GM21390 (cell line): ENCODE results near the gene IGFL4.

Source experiments
- ATAC-seq: cut with Tn5 transposase; IDR thresholded peaks from one replicate; pipeline ENCODE4 v1.9.1; 2021; ENCODE audit not compliant: unreplicated experiment

Gene IGFL4

GRCh38 chr19:46022061-46022430 is 18.8 kb downstream of the IGFL4 start:
- ATAC-seq = no peak

DNA sequence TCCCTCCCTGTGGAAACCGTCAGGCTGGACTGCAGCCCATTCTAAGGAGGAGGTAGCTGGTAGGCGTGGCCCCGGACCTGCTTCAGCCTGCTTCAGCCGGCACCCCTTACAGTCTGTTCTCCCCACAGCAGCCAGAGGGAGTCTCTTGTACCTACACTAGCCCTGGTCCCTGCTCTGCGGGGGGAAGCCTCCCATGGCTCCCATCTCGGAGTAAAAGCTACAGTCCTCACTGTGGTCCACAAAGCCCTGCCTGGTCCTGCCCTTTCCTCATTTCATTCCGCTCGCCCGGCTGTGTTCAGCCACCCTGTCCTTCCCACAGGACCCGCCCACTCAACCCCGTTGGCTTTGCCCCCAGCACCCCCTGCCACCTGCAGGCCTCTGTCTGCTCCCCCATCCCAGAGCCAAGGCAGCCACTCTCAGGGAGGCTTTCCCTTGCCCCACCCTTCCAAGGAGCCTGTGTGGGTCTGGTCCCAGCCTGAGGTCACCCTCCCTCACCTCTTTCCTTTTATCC is 19.2 kb downstream of the IGFL4 start:
- no peak for ATAC-seq

DNA sequence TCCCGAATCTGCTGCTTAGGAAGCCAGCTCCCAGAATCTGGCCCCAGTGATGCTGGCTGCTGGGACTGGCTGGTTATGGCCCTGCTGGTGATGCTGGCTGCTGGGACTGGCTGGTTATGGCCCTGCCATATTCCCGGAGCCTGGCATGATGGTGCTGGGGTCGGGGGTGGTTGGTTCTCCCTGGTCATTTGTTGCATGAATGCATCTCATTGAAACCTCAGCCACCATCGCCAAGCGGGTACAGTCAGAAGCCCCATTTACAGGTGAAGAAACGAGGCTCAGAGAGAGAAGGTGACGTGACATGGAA is 20.0 kb downstream of the IGFL4 start:
- ATAC-seq = no peak

DNA sequence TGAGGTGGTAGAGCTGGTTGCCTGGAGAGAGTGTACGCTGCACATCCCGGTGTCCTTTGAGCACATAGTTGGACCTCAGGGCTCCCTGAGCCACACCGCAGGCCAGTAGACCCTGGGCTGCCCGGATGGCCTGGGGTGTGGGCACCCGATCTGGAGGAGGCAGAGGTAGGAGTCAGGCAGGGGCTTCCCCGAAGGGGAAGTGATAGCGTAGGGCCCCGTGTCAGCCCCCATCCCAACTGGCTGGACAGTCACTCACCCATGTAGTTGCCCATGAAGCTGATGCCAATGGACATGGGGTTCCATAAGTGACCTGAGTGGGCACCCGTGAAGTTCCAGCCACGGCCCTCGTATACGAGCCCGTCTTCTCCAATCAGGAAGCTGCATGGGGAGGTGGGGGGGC is 21.5 kb downstream of the IGFL4 start:
- ATAC-seq = no peak

DNA sequence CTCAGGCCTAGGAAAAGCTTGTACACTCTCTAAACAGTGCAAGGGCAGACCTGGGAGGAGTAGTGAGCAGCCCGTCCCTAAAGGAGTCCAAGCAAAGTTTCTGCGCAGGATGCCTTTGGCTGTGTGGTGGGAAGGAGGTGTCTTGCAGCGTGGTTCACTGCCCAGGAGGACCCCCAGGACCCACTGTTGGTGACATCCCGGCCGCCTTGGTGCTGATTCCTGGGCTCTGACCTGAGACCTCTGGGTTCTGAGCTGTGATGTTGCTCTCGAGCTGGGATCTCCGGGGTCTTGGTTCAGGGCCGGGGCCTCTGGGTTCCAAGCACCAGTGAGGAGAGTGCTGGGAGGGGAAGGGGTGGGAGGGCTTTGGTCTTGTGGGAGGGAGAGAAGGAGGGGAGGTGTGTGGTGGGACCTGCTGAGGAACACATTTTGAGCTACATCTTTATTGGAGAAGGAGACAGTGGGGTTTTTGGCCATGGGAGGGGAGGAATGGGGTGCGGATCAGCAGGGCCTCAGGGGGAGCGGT is 22.0 kb downstream of the IGFL4 start:
- ATAC-seq = no peak

DNA sequence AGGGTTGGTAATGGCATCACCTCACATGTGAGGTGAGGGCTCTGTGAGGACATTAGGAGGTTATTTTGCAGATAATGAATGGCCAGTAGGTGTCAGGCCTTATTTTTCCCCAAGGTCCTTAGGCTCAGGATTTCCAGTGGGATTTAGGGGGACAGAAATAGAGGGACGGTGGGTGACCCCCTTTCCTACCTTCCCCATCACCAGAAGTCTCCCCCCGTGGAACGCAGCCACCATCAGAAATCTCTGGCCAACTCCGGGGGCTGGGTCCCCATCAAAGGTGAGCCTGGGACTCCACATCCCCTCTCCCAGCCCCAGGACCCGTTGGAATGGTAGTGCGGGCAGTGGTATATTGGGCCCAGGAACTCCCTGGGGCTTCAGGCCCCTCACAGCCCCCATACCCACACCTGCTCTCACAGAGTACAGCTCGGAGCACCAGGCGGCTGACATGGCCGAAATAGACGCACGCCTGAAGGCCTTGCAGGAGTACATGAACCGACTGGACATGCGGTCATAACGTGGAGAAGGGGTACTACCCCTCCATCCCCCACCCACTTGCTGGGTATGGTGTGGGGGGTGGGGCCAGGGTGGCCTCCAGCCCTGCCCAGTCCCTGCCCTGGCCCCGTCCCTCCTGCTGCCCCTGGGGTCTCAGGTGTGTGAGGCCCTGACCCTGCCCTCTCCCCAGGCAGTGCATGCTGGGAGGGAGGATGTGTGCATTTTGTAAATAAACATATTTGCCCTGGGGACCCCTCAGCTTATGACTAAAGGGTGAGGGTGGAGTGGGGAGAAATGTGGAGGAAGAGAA is 22.7 kb downstream of the IGFL4 start:
- ATAC-seq = no peak

GRCh38 chr19:46017095-46017429 is 23.7 kb downstream of the IGFL4 start:
- ATAC-seq = no peak

DNA sequence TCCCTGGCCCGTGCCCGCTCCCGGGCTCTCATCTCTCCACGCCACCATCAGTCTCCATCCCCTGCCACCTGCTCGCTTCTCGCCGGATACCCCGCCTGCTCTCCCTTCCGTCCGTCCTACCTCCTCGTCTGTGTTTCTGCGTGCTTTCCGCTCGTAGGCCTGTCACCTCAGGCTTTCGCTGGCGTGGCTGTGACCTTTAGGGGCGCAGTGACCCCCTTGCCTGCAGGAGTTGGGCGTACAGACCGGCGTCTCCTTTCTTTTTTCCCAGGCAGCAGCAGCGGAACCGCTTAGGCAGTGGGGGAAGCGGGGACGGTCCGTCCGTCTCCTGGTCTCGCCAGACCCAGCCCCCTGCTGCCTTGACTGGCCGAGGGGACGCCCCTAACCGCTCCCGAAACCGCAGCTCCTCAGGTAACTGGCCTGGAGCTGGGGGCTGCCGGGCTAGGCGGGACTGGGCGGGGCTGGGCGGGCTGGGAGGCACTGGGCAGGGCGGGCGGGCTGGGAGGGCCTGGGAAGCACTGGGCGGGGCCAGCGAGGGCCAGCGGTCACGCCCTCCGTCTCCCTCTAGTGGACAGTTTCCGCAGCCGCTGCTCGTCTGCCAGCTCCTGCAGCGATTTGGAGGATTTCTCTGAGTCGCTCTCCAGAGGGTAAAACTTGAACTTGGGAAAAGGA is 24.2 kb downstream of the IGFL4 start:
- ATAC-seq = no peak

DNA sequence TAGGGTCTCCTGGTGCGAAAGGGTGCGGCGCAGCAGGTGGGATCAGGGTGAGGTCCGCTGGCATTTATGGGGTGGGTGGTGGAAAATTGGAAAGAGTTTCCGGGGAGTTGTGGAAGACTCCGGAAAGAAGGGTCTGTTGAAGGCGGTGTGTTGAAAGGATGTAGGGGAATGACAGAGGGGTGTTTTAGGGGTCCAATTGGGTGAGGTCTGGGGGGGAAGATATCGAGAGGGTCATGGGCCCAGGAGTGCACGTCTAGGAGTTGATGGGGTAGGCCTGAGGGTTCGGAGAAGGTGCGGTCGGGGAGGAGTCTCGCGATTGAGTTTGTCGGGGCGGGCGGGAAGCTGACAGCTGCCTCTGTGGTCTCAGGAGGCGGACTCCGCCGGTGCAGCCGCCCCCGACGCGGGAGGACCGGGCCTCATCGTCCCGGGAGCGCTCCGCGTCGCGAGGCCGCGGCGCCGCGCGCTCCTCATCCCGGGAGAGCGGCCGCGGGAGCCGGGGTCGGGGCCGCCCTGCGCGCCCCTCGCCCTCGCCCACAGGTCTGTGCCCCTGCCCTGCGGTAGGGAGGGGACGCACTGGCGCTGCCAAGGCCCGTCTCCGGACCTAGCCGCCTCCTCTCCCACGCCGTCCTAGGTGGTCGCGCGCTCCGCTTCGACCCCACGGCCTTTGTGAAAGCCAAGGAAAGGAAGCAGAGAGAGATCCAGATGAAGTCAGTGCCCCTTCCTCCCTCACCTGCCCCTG is 24.9 kb downstream of the IGFL4 start:
- ATAC-seq = no peak

DNA sequence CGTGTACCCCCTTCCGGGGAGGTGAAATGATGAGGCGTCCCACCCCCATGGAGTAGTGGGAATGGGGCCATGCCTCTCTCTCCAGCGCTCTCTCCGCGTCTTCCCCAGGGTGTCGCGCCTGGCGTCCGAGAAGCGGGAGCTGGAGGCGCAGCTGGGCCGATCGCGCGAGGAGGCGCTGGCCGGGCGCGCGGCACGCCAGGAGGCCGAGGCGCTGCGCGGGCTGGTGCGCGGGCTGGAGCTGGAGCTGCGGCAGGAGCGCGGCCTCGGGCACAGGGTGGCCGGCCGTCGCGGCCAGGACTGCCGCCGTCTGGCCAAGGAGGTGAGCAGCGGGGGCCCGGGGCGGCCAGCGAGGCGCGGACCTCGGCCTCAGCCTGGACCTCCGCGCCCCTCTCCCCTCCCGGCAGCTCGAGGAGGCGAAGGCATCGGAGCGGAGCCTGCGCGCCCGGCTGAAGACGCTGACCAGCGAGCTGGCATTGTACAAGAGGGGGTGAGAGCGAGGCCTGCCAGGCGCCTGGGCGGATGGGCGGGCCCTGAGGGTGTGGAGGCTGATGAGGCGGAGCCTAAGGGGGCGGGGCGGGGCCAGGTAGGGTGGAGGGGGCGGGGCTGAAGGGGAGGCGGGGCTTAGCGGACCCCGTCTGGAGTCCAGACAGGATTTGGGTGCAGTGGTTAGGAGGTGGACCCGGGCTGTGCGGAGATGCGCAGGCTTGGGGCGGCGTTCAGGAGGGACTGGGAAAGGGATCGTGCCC is 25.7 kb downstream of the IGFL4 start:
- ATAC-seq = no peak

DNA sequence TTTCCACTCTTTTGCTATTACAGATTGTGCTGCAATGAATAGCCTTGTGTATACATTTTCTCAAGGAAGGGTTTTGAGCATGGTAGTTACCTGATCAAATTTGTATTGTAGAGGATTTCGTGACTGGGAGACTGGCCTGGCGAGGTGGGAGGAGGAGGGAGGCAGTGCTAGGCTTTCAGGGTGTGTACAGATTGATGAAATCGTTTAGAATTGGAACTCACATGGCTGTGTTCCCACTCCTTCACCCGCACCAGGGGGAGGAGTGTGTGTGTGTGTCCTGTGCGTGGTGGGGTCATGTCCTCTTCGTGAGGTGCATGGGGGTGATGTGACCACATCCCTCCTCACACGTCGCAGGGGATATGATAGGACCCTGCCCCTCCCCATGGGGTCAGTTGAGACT is 26.3 kb downstream of the IGFL4 start:
- no peak for ATAC-seq

DNA sequence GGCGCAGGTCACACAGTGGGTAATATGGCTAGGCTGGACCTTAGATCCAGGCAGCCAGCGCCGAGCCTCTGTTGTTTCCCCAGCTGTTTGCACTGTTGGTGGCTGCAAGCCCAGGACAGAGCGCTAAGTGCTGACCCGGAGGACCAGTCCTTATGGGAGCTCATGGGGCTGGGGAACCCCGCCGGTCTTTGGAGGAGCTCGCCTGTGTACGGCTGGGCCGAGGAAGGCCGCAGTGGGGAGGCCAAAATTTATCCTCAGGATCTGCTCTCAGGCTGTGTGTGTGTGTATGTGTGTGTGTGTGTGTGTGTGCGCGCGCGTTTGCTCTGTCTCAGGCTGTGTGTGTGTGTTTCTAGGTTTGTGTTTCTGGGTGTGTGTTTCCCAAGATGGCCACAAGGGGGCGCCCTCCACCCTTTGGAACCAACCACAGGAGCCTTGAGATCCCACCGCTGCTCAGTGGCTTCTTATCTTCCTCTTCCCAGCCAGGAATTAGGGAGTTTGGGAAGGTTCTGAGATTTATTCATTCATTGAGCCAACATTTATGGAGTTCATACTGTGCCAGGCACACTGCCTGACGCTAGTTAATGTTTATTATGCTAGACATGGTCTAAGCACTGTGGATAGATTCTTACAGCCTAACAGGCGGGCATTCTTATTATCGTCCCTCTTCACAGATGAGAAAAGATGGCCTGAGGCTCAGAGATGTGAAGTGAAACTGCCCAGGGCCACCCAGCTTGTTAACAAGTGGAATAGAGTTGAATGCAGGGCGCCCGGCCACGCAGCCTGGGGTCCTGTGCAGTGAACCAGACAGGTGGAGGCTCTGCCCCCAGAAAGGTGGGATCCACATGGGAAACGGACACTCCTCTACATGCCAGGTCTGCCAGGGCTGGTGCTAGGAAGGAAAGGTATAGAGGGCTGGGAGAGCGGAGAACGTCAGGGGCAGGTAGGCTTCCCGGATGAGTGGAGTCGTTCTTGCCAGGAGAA is 31.0 kb downstream of the IGFL4 start:
- no peak for ATAC-seq

- ATAC-seq = no peak
Measured at GRCh38 chr19:46006411-46006810, 34.4 kb downstream of the IGFL4 start.

DNA sequence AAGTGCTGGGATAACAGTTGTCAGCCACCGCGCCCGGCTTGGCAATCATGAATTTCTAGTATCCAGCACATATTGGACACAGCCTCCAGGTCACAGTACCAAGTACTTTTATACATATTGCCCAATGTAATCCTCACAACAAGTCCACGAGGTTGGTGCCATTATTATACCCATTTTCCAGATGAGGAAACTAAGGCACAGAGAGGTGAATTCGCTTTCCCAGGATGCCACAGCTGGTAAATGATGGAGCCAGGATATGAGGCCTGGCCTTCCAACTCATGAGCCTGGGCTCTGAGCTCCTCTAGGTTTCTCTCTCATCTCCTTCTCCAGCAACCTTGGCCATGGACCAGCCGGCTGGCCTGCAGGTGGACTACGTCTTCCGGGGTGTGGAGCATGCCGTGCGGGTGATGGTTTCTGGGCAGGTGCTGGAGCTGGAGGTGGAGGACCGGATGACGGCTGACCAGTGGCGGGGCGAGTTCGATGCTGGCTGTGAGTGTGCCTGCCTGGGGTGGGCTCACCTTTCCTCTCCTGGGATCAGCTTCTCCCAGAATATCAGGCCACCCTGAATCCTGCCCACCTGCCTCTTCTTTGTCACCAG is 38.0 kb downstream of the IGFL4 start:
- no peak for ATAC-seq

DNA sequence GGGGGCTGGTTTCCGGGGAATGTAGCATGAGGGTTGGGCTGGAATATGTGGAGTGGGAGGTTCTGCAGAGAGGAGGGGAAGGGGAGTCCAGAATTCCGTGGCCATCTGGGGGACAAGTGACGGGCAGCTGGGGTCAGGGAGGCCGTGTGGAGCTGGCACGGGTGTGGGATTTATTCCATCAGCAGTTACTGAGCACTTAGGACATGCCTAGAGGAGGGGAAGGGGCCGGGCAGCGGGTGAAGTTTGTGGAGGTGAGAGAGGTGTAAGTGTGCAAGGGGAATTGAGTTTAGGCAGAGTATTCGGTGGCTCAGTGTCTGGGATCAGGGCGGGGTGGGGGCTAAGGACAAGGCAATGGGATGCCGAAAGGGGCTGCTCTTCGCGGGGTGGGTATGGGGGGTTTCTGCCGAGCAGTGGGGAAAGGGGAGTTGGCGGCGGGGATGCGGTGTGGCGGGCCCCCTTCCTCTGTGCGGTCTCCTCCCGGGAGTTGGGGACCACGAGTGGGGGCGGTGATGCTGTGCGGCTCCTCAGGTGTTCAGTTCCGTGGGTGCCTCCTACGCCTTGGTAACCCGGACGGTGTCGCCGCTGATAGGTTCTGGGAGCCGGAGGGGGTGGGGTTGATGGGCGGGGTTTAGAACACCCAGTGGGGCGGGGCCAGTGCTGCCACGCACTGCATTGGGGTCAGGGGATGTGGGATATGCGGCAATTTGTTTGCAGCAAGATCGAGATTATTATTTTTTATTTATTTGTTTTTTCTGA is 40.1 kb downstream of the IGFL4 start:
- no peak for ATAC-seq

DNA sequence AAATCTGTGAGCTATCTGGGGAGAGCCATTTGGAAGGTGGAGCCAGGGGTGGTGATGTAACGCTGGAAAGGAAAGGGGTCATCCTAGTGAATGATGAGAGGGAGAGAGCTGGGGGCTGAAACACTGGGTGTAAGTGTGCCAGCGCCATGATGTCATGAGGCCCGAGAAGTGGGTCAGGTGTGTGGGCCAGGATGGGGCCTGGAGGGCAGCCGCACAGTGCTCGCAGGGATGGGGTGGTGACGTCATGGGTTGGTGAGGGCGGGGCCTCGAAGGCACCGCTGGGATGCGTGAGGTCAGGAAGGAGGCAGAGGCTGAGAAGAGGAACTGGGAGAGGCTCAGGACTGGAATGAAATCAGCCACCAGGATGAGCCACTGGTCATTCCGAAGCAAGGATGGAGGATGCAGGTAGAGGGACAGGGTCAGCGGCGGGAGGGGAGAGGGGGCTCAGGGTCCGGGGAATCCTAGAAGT is 41.1 kb downstream of the IGFL4 start:
- ATAC-seq = no peak

- ATAC-seq = no peak
Measured at GRCh38 chr19:45998834-45999233, 42.0 kb downstream of the IGFL4 start.

DNA sequence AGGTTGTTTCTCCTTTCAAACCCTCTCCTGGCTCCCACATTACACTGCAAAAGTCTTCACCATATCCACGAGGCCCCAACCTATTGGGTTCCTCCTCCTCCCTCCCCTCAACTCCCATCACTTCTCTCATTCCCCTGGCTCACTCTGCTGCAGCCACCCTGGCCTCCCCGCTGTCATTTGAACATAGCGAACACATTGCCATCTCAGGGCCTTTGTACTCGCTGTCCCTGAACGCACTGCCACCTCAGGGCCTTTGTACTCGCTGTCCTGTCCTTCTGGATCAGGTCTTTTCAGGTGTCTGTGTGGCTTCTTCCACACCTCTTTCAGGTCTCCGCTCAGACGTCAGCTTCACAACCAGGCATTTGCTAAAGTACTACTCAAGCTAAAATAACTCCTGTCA is 43.9 kb downstream of the IGFL4 start:
- ATAC-seq = no peak
